ENCODE measurements around the gene NUP210L.

DNA sequence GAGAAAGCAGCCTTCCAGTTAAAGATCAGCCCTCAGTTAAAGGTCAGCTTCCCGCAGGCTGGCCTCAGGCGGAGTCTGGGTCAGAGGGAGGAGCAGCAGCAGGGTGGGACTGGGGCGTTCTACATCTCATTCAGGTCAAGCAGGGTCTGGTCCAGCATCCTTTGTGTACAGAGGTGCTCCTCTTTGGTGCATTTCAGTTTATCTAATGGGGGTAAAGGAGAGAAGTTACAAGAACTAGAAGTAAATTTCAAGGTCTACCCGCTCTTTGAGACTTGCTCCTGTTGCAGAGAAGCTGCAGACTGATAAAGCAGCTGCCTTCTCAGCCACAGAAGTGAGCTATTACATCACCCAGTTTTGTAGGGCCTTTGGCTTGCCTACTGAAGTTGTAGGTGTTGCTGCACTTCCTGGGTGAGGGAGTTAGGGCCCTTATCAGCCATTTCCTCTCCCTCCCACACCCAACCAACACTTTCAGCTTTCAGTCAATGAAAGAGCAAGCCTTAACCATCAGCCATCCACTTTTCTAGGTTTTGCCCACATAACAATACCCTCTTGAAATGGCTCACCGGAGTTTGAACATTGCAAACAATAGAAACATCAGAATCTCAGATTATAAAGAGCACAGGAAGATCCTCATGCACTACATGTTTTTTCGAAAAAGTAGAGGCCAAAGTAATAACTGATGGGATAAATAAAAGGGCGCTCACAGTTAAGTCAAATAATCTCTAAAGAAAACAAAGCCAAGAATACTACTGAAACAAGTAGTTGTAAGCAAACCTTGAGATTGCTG is 2.8 kb upstream of the NUP210L start:
- TF ChIP-seq CTCF (IDR thresholded peaks at IDR 0.05): no peak
- no peak for TF ChIP-seq POLR2A (IDR thresholded peaks at IDR 0.05)

Measured in lower leg skin (tissue), 3 donors.